DOHH2 (cell line): ENCODE measurements around the gene LMTK2.

ENCODE experiments used
- H3F3A ChIP-seq: fragments of 200-600 bp; sonication (generic), shearing (Covaris generic); 2 replicates; pipeline ENCODE4 v1.6.0; 2016; ENCODE audit warnings: antibody characterized with exemption, mild to moderate bottlenecking; ENCODE audit not compliant: control insufficient read depth, insufficient read depth
- H3K27ac ChIP-seq: fragments of 200-600 bp; sonication (generic); 2 replicates; pipeline ENCODE4 v1.5.1; 2014; ENCODE audit warnings: low read depth, mild to moderate bottlenecking, low read length, moderate library complexity
- H3K27me3 ChIP-seq: fragments of 200-600 bp; sonication (generic); 2 replicates; pipeline ENCODE4 v1.6.1; 2014; ENCODE audit warnings: mild to moderate bottlenecking, low read length, mixed read lengths; ENCODE audit not compliant: control insufficient read depth
- H3K36me3 ChIP-seq: fragments of 200-600 bp; sonication (generic); 2 replicates; pipeline ENCODE4 v1.6.1; 2014; ENCODE audit warnings: mild to moderate bottlenecking, low read length, moderate library complexity, mixed read lengths; ENCODE audit not compliant: control insufficient read depth
- H3K4me1 ChIP-seq: fragments of 200-600 bp; sonication (generic); 2 replicates; pipeline ENCODE4 v1.6.1; 2014; ENCODE audit warnings: mild to moderate bottlenecking, low read length, mixed read lengths; ENCODE audit not compliant: control insufficient read depth
- H3K4me2 ChIP-seq: fragments of 200-600 bp; sonication (generic); 2 replicates; pipeline ENCODE4 v1.6.0; 2014; ENCODE audit warnings: mild to moderate bottlenecking, low read length, moderate library complexity
- H3K4me3 ChIP-seq: fragments of 200-600 bp; sonication (generic); 2 replicates; pipeline ENCODE4 v1.5.1; 2014; ENCODE audit warnings: mild to moderate bottlenecking, low read length, mixed read lengths
- H3K79me2 ChIP-seq: fragments of 200-600 bp; sonication (generic); 2 replicates; pipeline ENCODE4 v1.6.1; 2014; ENCODE audit warnings: mild to moderate bottlenecking, low read length, mixed read lengths; ENCODE audit not compliant: control insufficient read depth
- H3K9me2 ChIP-seq: fragments of 200-600 bp; sonication (generic); replicated peaks from 2 replicates; pipeline ENCODE4 v1.6.1; 2014; ENCODE audit warnings: mild to moderate bottlenecking, low read length, mixed read lengths; ENCODE audit not compliant: control insufficient read depth
- H3K9me3 ChIP-seq: fragments of 200-600 bp; sonication (generic); 2 replicates; pipeline ENCODE4 v1.6.1; 2014; ENCODE audit warnings: antibody characterized with exemption, low read length, mixed read lengths; ENCODE audit not compliant: control insufficient read depth, insufficient read depth
- H4K20me1 ChIP-seq: fragments of 200-600 bp; sonication (generic); 2 replicates; pipeline ENCODE4 v1.6.0; 2014; ENCODE audit warnings: low read depth, mild to moderate bottlenecking, antibody characterized with exemption, low read length, moderate library complexity; ENCODE audit not compliant: control insufficient read depth, insufficient read depth
- CTCF ChIP-seq: fragments of 200-600 bp; sonication (generic); IDR thresholded peaks from one replicate; pipeline ENCODE4 v1.5.1; 2014; ENCODE audit warnings: antibody characterized with exemption, mild to moderate bottlenecking, low read depth, low read length; ENCODE audit not compliant: poor library complexity, severe bottlenecking
- EZH2phosphoT487 ChIP-seq: fragments of 200-600 bp; sonication (generic); IDR thresholded peaks from 2 replicates; pipeline ENCODE4 v1.6.1; 2017; ENCODE audit warnings: borderline replicate concordance, mild to moderate bottlenecking, antibody characterized with exemption, low read length, moderate library complexity, mixed read lengths

LMTK2 gene

GRCh38 chr7:98106647-98107312 lies at the start of gene LMTK2:
Gene LMTK2, plus strand, starts transcription at chr7:98106862. Its CDS starts 316 bp downstream, at chr7:98107178.
- no peaks in the 10 kb centered on the region for H3F3A ChIP-seq
- TF ChIP-seq CTCF (peak; percentile 97), EZH2phosphoT487 (no peak)
- 0 out of 2 replicates have a peak, but pooled peaks cover 4% of the 10 kb centered on the region for H3K27me3 ChIP-seq
- no peak within 1 kb of the TSS for H3K27ac ChIP-seq
- peak within 1 kb of the TSS; percentile 86 for H3K4me2 ChIP-seq
- H4K20me1 ChIP-seq, result peaks cover 41% of the 10 kb centered on the region
- H3K4me1 ChIP-seq, result peaks cover 11% of the 10 kb centered on the region
- peaks cover 4% of the 10 kb centered on the region; the same call in 1 of the 2 replicates for H3K36me3 ChIP-seq
- H3K79me2 ChIP-seq, result peaks cover 51% of the 10 kb centered on the region
- no peaks in the 10 kb centered on the region for H3K9me2 ChIP-seq
- H3K4me3 ChIP-seq, result peak within 1 kb of the TSS; percentile 83
- 0 out of 2 replicates have a peak, but pooled peaks cover 7% of the 10 kb centered on the region for H3K9me3 ChIP-seq

GRCh38 chr7:98057157-98057556 lies 49.5 kb upstream of the LMTK2 start:
- H3K4me3 ChIP-seq, result no peak overlapping the region
- no peaks in the 10 kb centered on the region for H3K79me2 ChIP-seq
- H4K20me1 ChIP-seq, result no peaks in the 10 kb centered on the region
- no peak for TF ChIP-seq CTCF
- no peak for TF ChIP-seq EZH2phosphoT487
- no peaks in the 10 kb centered on the region for H3K36me3 ChIP-seq
- H3K9me3 ChIP-seq, result no peaks in the 10 kb centered on the region
- no peak overlapping the region for H3K4me2 ChIP-seq
- H3K9me2 ChIP-seq, result no peaks in the 10 kb centered on the region
- no peaks in the 10 kb centered on the region for H3F3A ChIP-seq
- H3K27me3 ChIP-seq, result peaks cover 11% of the 10 kb centered on the region; the same call in 1 of the 2 replicates
- H3K27ac ChIP-seq, result no peak overlapping the region
- H3K4me1 ChIP-seq, result no peaks in the 10 kb centered on the region

- Histone ChIP-seq H4K20me1 (no peaks in the 10 kb centered on the region), H3K9me2 (no peaks in the 10 kb centered on the region), H3K27ac (no peak overlapping the region), H3K79me2 (no peaks in the 10 kb centered on the region), H3K4me2 (no peak overlapping the region), H3K27me3 (peaks cover 11% of the 10 kb centered on the region; the same call in 1 of the 2 replicates), H3K4me1 (no peaks in the 10 kb centered on the region), H3K9me3 (no peaks in the 10 kb centered on the region), H3F3A (no peaks in the 10 kb centered on the region), H3K36me3 (no peaks in the 10 kb centered on the region), H3K4me3 (no peak overlapping the region)
- no peak for TF ChIP-seq CTCF
Measured at GRCh38 chr7:98058186-98058585, 48.5 kb upstream of the LMTK2 start.
